Endothelial cell of umbilical vein (primary cell): Measurements from ENCODE around the gene SCAMP5. TPM values are rescaled to one million over a fixed set of nuclear protein-coding genes. Genes with fewer than 3 reads are reported as not detected.

Experiments
- BruUV-seq: library from RNA; stranded (reverse); fragments of 400-500 nt; replicated peaks from 2 replicates; lab custom pipeline; 2021; lab: Mats Ljungman, UMichigan
- CTCF ChIA-PET: fragments of 300-600, 350-600 bp; sonication (Branson Sonifier 250); formaldehyde crosslinking; loops from one replicate; lab custom pipeline; 2021; ENCODE audit warnings: antibody characterized with exemption, inconsistent platforms; lab: Charles Lee
- POLR2A ChIA-PET: fragments of 300-600, 350-600 bp; sonication (Branson Sonifier 250); formaldehyde crosslinking; loops from one replicate; lab custom pipeline; 2021; ENCODE audit warnings: antibody characterized with exemption, inconsistent platforms; lab: Charles Lee
- DNase-seq: peaks from one replicate; pipeline ENCODE4 v3.0.0-alpha.2; 2011; ENCODE audit warnings: low read depth, low spot score
- FAIRE-seq: peaks from 2 replicates; lab custom pipeline; 2011; peaks lifted over from hg19 to GRCh38; lab: Jason Lieb, UNC
- H2AFZ ChIP-seq: 2 replicates; pipeline ENCODE4 v1.6.0; 2012; ENCODE audit warnings: low read depth, low read length, control low read depth, inconsistent platforms
- H3K27ac ChIP-seq: 2 replicates; pipeline ENCODE4 v1.5.1; 2011; ENCODE audit warnings: low read depth, mild to moderate bottlenecking, control low read depth, low read length, moderate library complexity; ENCODE audit not compliant: insufficient read depth
- H3K27me3 ChIP-seq, 2 experiments: 2 replicates each; pipeline versions ENCODE4 v1.6.0 to v1.6.1; 2011; ENCODE audit warnings: low read length in 2 of 2, mixed read lengths in 1 of 2; ENCODE audit not compliant: control insufficient read depth in 2 of 2, insufficient read depth in 2 of 2
- H3K36me3 ChIP-seq, 2 experiments: 2 replicates in 1 of 2; 3 replicates in 1 of 2; pipeline ENCODE4 v1.5.1; 2011; ENCODE audit warnings: low read length in 2 of 2, mild to moderate bottlenecking in 1 of 2, moderate library complexity in 1 of 2; ENCODE audit not compliant: control insufficient read depth in 2 of 2, insufficient read depth in 2 of 2; ENCODE audit errors: extremely low read depth in 1 of 2
- H3K4me1 ChIP-seq: 3 replicates; pipeline ENCODE4 v1.5.1; 2011; ENCODE audit warnings: mild to moderate bottlenecking, low read length; ENCODE audit not compliant: control insufficient read depth, insufficient read depth; ENCODE audit errors: extremely low read depth
- H3K4me2 ChIP-seq: 2 replicates; pipeline ENCODE4 v1.6.1; 2011; ENCODE audit warnings: low read length, control low read depth, mixed read lengths; ENCODE audit not compliant: insufficient read depth
- H3K4me3 ChIP-seq, 3 experiments: fragments of 200-600 bp in 1 of 3; sonication (generic), shearing (Covaris generic) in 1 of 3; replicated peaks in 1 of 3; 2 replicates each; pipeline ENCODE4 v1.5.1; 2011 to 2016; ENCODE audit warnings: control low read depth in 3 of 3, low read length in 3 of 3, mild to moderate bottlenecking in 2 of 3, inconsistent platforms in 1 of 3, low read depth in 1 of 3, moderate library complexity in 1 of 3; ENCODE audit not compliant: insufficient read depth in 1 of 3
- H3K79me2 ChIP-seq: 2 replicates; pipeline ENCODE4 v1.6.0; 2012; ENCODE audit warnings: low read length, inconsistent platforms; ENCODE audit not compliant: control insufficient read depth, insufficient read depth
- H3K9ac ChIP-seq: replicated peaks from 2 replicates; pipeline ENCODE3; 2011; ENCODE audit warnings: low read length, control low read depth; ENCODE audit not compliant: insufficient read depth; ENCODE audit errors: extremely low read depth
- H3K9me1 ChIP-seq: replicated peaks from 3 replicates; pipeline ENCODE4 v1.6.0; 2011; ENCODE audit warnings: mild to moderate bottlenecking, low read length; ENCODE audit not compliant: control insufficient read depth, insufficient read depth; ENCODE audit errors: extremely low read depth
- H3K9me3 ChIP-seq: replicated peaks from 2 replicates; pipeline ENCODE4 v1.5.1; 2012; ENCODE audit warnings: low read length, inconsistent platforms; ENCODE audit not compliant: control insufficient read depth, insufficient read depth
- H4K20me1 ChIP-seq: replicated peaks from 2 replicates; pipeline ENCODE3; 2011; ENCODE audit warnings: mild to moderate bottlenecking, low read length; ENCODE audit not compliant: control insufficient read depth, insufficient read depth; ENCODE audit errors: extremely low read depth
- CTCF ChIP-seq, 2 donors: IDR thresholded peaks; 1 replicate in 1 of 2; 2 replicates in 1 of 2; pipeline ENCODE4 v1.5.1; 2011; ENCODE audit warnings: low read length in 2 of 2, mild to moderate bottlenecking in 2 of 2, moderate library complexity in 2 of 2, control low read depth in 1 of 2, inconsistent platforms in 1 of 2, low read depth in 1 of 2; ENCODE audit not compliant: insufficient read depth in 1 of 2; ENCODE audit errors: extremely low read depth in 1 of 2
- EZH2 ChIP-seq: IDR thresholded peaks from 2 replicates; pipeline ENCODE4 v1.6.1; 2012; ENCODE audit warnings: borderline replicate concordance, low read depth, mild to moderate bottlenecking, moderate library complexity, low read length, inconsistent platforms; ENCODE audit not compliant: severe bottlenecking
- FOS ChIP-seq: IDR thresholded peaks from 2 replicates; pipeline ENCODE4 v1.6.1; 2011; ENCODE audit warnings: mild to moderate bottlenecking, low read length, moderate library complexity, borderline replicate concordance; ENCODE audit not compliant: insufficient read depth
- GATA2 ChIP-seq: IDR thresholded peaks from 2 replicates; pipeline ENCODE4 v1.7.0; 2011; ENCODE audit warnings: low read depth, mild to moderate bottlenecking, moderate library complexity, mixed read lengths, low read length; ENCODE audit not compliant: insufficient read length, insufficient read depth
- JUN ChIP-seq: IDR thresholded peaks from 2 replicates; pipeline ENCODE4 v1.6.1; 2011; ENCODE audit warnings: borderline replicate concordance, low read depth; ENCODE audit not compliant: insufficient read length, insufficient read depth
- MAX ChIP-seq: IDR thresholded peaks from 2 replicates; pipeline ENCODE4 v1.6.1; 2011; ENCODE audit not compliant: insufficient read depth, insufficient read length
- MYC ChIP-seq: IDR thresholded peaks from one replicate; pipeline ENCODE4 v1.6.1; 2011; ENCODE audit warnings: mild to moderate bottlenecking, low read depth, low read length
- POLR2A ChIP-seq: IDR thresholded peaks from 2 replicates; pipeline ENCODE4 v1.6.1; 2012; ENCODE audit warnings: low read depth, mild to moderate bottlenecking, control low read depth, low read length
- POLR2AphosphoS5 ChIP-seq: IDR thresholded peaks from 2 replicates; pipeline ENCODE4 v1.6.1; 2012; ENCODE audit warnings: low read depth, mild to moderate bottlenecking, control low read depth, low read length, moderate library complexity; ENCODE audit not compliant: insufficient read depth
- dilution Hi-C: fragments of 300-500 bp; cut with MboI; formaldehyde crosslinking; loops from one replicate; pipeline ENCODE4 v1.15.0; 2019; ENCODE audit warnings: low sequenced_read_pairs; ENCODE audit not compliant: extremely low pct_ligation_motif_present
- intact Hi-C: fragments of 100-400 bp; cut with micrococcal nuclease; formaldehyde crosslinking; loops from one replicate; pipeline ENCODE4 v1.10.0; 2022
- polyA plus RNA-seq, 4 experiments: library from polyadenylated mRNA; depleted of rRNA in 3 of 4; stranded (reverse) in 3 of 4; unstranded in 1 of 4; fragments of >200 nt; gene quantifications; 2 replicates each; pipeline versions ENCODE4 v1.2.1 to v1.2.3, GENCODE V29; 2011 to 2012; ENCODE audit warnings: missing spikeins in 1 of 4
- total RNA-seq: library from RNA; stranded (reverse); gene quantifications from 2 replicates; pipeline ENCODE4 v1.2.3, GENCODE V29; 2021

SCAMP5 gene
- total and polyA plus RNA-seq, 2 donors (not counting 3 experiments of a cell fraction or from before 2014, with no cell fraction given), result 1.9 to 6.2 TPM

GRCh38 chr15:75023181-75023871 lies 28.0 kb downstream of the SCAMP5 start, which contains the start of gene PPCDC:
Gene PPCDC, plus strand, starts transcription at chr15:75023590. Its CDS starts 4,729 bp downstream, at chr15:75028319.
- intact Hi-C loops, result loop anchor here (2.0 to 10.0 kb wide), 4 partner anchors 27 to 604 kb away; partner anchors contain the start of gene SNUPN

More at GRCh38 chr15:75023181-75023871, 28.0 kb downstream of the SCAMP5 start, which contains the start of gene PPCDC:
- Histone ChIP-seq H3K9me1 (no peaks in the 10 kb centered on the region), H2AFZ (peak within 1 kb of the TSS; percentile 82), H3K4me3 (peak within 1 kb of the TSS; percentile 62 to 88 (median 81)), H3K79me2 (peaks cover 3% of the 10 kb centered on the region), H3K27me3 (no peaks in the 10 kb centered on the region), H4K20me1 (no peaks in the 10 kb centered on the region), H3K9ac (peak within 1 kb of the TSS; percentile 94), H3K4me1 (no peaks in the 10 kb centered on the region), H3K4me2 (peak within 1 kb of the TSS; percentile 62), H3K36me3 (no peaks in the 10 kb centered on the region), H3K9me3 (no peaks in the 10 kb centered on the region), H3K27ac (peak within 1 kb of the TSS; percentile 80)
- BruUV-seq, result no TSS peak
- dilution Hi-C loops, result no loop called here
- no peak for TF ChIP-seq CTCF (IDR thresholded peaks at IDR 0.05; ENCODE audit: extremely low read depth in 1 of 2, insufficient read depth in 1 of 2, low read depth in 1 of 2, low read length in 2 of 2)
- TF ChIP-seq MAX, result no peak
- peak; percentile 66 for TF ChIP-seq MYC
- no peak for TF ChIP-seq EZH2
- peak; percentile 97 for TF ChIP-seq POLR2A
- no peak for TF ChIP-seq FOS
- no peak for TF ChIP-seq GATA2
- no peak for TF ChIP-seq JUN
- TF ChIP-seq POLR2AphosphoS5, result peak; percentile 98
- ChIA-PET POLR2A (interaction anchor here (0.5 to 1.5 kb wide), 5 partner anchors 17 to 227 kb away, joined by 4 to 5 read pairs (median 5); partner anchors contain the start of gene C15orf39), CTCF (interaction anchor here (0.9 to 1.8 kb wide), 10 partner anchors 14 to 345 kb away, joined by 3 to 9 read pairs (median 4); partner anchors contain the start of genes C15orf39, RPP25 and SCAMP5)
- FAIRE-seq (peak; percentile 97), DNase-seq (peak; percentile 96)
